Aorta (tissue), 5 donors: ENCODE data around the gene BTBD9. TPM values are rescaled to one million over a fixed set of nuclear protein-coding genes. Genes with fewer than 3 reads are reported as not detected.

Source experiments
- ATAC-seq: fragments of 200-7000 bp; cut with Tn5 transposase; one replicate; pipeline ENCODE4 v1.9.1; 2022; ENCODE audit warnings: moderate library complexity; ENCODE audit not compliant: low FRiP score
- DNase-seq, 2 donors: peaks; one replicate each; pipeline ENCODE4 v3.0.0-alpha.2; 2020
- H3K27ac ChIP-seq, 2 donors: one replicate each; pipeline ENCODE4 v1.5.1; 2013; ENCODE audit warnings: low read length in 2 of 2, mild to moderate bottlenecking in 2 of 2, moderate library complexity in 2 of 2, control low read depth in 1 of 2, inconsistent platforms in 1 of 2, low read depth in 1 of 2
- H3K27me3 ChIP-seq, 2 donors: one replicate each; pipeline ENCODE4 v1.6.1; 2013; ENCODE audit warnings: control low read depth in 1 of 2, low read length in 1 of 2, mild to moderate bottlenecking in 1 of 2, moderate library complexity in 1 of 2; ENCODE audit not compliant: insufficient read depth in 2 of 2, control insufficient read depth in 1 of 2
- H3K36me3 ChIP-seq, 2 donors: one replicate each; pipeline ENCODE4 v1.6.1; 2013; ENCODE audit warnings: control low read depth in 1 of 2, low read length in 1 of 2, mild to moderate bottlenecking in 1 of 2; ENCODE audit not compliant: insufficient read depth in 2 of 2, control insufficient read depth in 1 of 2
- H3K4me1 ChIP-seq, 2 donors: one replicate each; pipeline ENCODE4 v1.6.1; 2013; ENCODE audit warnings: low read length in 2 of 2, control low read depth in 1 of 2, mild to moderate bottlenecking in 1 of 2, moderate library complexity in 1 of 2; ENCODE audit not compliant: insufficient read depth in 2 of 2, control insufficient read depth in 1 of 2
- H3K4me3 ChIP-seq, 2 donors: one replicate each; pipeline ENCODE4 v1.5.1; 2013; ENCODE audit warnings: low read length in 2 of 2, control low read depth in 1 of 2, mild to moderate bottlenecking in 1 of 2
- H3K9me3 ChIP-seq: one replicate; pipeline ENCODE4 v1.6.1; 2013; ENCODE audit warnings: mild to moderate bottlenecking, low read length; ENCODE audit not compliant: control insufficient read depth
- WGBS, 2 donors: extraction: QIAGEN DNeasy Blood & Tissue Kit; methylation state at CpG; one replicate each; pipeline ENCODE4 v1.1.7; 2013; 5-methylcytosine and 5-hydroxymethylcytosine counted together
- intact Hi-C, 2 donors: fragments of 100-400 bp; cut with DNase I; formaldehyde crosslinking; loops; one replicate each; pipeline versions ENCODE4 v1.14.2 to v1.15.0; 2022
- polyA plus RNA-seq, 2 donors: library from polyadenylated mRNA; stranded (reverse); fragments of 200-250 nt; gene quantifications; one replicate each; pipeline ENCODE4 v1.2.3, GENCODE V29; 2013
- total RNA-seq, 2 donors: library from RNA; stranded (reverse); fragmentation: NEBNext Ultra II Directional; extraction: Animal tissue kit (Norgen Biotek cat#: 25700); gene quantifications; one replicate each; pipeline ENCODE4 v1.2.1, GENCODE V29; 2021
- donor health status: healthy with polysubstance abuse.
- donor health status: Bipolar disorder and iron deficiency.
- donor health status: DM: no; HTN: no; CAD: no.
- donor health status: DM: no; HTN: no; CAD: no.
- donor health status: DM: yes; HTN: yes; CAD: no.

BTBD9 gene
- total and polyA plus RNA-seq, 4 donors = 1.5 to 23.6 (median 12.4) TPM

- DNase-seq = no peak
- H3K36me3 ChIP-seq = no peaks in the 10 kb centered on the region
- intact Hi-C loops = no loop called here
- no peak overlapping the region for H3K4me3 ChIP-seq
- no peaks in the 10 kb centered on the region for H3K27me3 ChIP-seq
- H3K27ac ChIP-seq = no peak overlapping the region
- peaks cover 0 to 7% of the 10 kb centered on the region in 2 donors for H3K4me1 ChIP-seq
- ATAC-seq = no peak
- WGBS, 2 donors = 65 to 70% methylated on average over 5 of the region's 5 CpGs
- no peaks in the 10 kb centered on the region for H3K9me3 ChIP-seq
Observed at GRCh38 chr6:38505826-38506225, 133.9 kb downstream of the BTBD9 start.

DNA sequence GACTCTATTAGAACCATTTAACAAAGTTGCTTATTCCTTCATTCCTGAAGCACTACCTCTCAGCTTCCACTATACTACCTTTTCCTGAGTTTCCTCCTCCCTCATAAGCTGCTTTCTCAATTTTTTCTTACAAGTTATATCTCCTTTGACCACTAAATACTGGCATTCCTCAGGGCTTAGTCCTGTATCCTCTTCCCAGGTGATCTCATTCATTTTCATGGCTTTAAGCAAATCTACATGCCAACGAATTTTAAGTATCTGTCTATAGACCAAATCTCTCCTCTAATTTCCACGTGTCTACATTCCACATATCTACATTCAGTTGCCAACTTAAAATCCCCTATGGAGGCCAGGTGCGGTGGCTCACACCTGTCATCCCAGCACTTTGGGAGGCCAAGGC, 134.7 kb downstream of the BTBD9 start:
- Histone ChIP-seq H3K36me3 (no peaks in the 10 kb centered on the region), H3K9me3 (no peaks in the 10 kb centered on the region), H3K4me3 (no peak overlapping the region), H3K27me3 (no peaks in the 10 kb centered on the region), H3K4me1 (peaks cover 0 to 7% of the 10 kb centered on the region in 2 donors), H3K27ac (no peak overlapping the region)
- DNase-seq (no peak), ATAC-seq (no peak)
- intact Hi-C loops = no loop called here
- 91 to 95% methylated on average over 3 of the region's 3 CpGs for WGBS, 2 donors

- Histone ChIP-seq H3K36me3 (no peaks in the 10 kb centered on the region), H3K27ac (no peak overlapping the region), H3K4me1 (peaks cover 0 to 7% of the 10 kb centered on the region in 2 donors), H3K27me3 (no peaks in the 10 kb centered on the region), H3K9me3 (no peaks in the 10 kb centered on the region), H3K4me3 (no peak overlapping the region)
- ATAC-seq (no peak), DNase-seq (no peak)
- intact Hi-C loops = no loop called here
- WGBS, 2 donors = 84 to 88% methylated on average over 6 of the region's 6 CpGs
Observed at GRCh38 chr6:38503960-38504682, 135.6 kb downstream of the BTBD9 start.

- no peaks in the 10 kb centered on the region for H3K27me3 ChIP-seq
- H3K4me1 ChIP-seq = no peaks in the 10 kb centered on the region
- no peaks in the 10 kb centered on the region for H3K36me3 ChIP-seq
- no peaks in the 10 kb centered on the region for H3K9me3 ChIP-seq
- intact Hi-C loops = no loop called here
- ATAC-seq = no peak
- WGBS, 2 donors = 94% methylated on average over 5 of the region's 5 CpGs
- H3K27ac ChIP-seq = no peak overlapping the region
- DNase-seq = no peak
- no peak overlapping the region for H3K4me3 ChIP-seq
Observed at GRCh38 chr6:38503032-38503773, 136.5 kb downstream of the BTBD9 start.

DNA sequence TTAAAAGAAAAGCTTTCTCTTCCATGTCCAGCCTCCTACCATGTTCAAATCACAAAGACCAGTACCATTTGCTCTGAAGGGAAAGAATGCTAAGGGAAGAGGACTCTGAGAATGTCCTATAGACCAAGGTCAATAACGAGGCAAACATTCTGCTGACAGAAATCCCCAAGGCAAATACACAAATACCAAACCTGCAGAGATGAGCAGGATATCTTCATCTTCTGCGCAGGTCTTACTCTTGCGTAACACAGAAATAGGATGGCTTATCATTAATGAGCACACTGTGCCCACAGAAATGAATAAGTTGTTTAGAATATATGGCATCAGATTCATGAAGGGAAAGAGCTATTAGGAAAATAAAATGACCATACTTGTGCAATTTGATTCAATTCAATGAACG, 137.3 kb downstream of the BTBD9 start:
- Histone ChIP-seq H3K27ac (no peak overlapping the region), H3K27me3 (no peaks in the 10 kb centered on the region), H3K9me3 (no peaks in the 10 kb centered on the region), H3K36me3 (no peaks in the 10 kb centered on the region), H3K4me1 (no peaks in the 10 kb centered on the region), H3K4me3 (no peak overlapping the region)
- intact Hi-C loops = no loop called here
- ATAC-seq = no peak
- no peak for DNase-seq
- 94% methylated on average over 4 of the region's 4 CpGs for whole genome bisulfite sequencing, 2 donors

- intact Hi-C loops = no loop called here
- H3K36me3 ChIP-seq = no peaks in the 10 kb centered on the region
- no peaks in the 10 kb centered on the region for H3K27me3 ChIP-seq
- ATAC-seq (no peak), DNase-seq (no peak)
- H3K27ac ChIP-seq = no peak overlapping the region
- no peaks in the 10 kb centered on the region for H3K9me3 ChIP-seq
- H3K4me3 ChIP-seq = no peak overlapping the region
- WGBS, 2 donors = 41 to 99% methylated on average over 1 of the region's 1 CpG
- no peaks in the 10 kb centered on the region for H3K4me1 ChIP-seq
Observed at GRCh38 chr6:38501931-38502330, 137.8 kb downstream of the BTBD9 start.

GRCh38 chr6:38499529-38500096, 140.1 kb downstream of the BTBD9 start:
- Histone ChIP-seq H3K4me1 (no peaks in the 10 kb centered on the region), H3K4me3 (no peak overlapping the region), H3K36me3 (no peaks in the 10 kb centered on the region), H3K27me3 (no peaks in the 10 kb centered on the region), H3K27ac (no peak overlapping the region), H3K9me3 (no peaks in the 10 kb centered on the region)
- intact Hi-C loops = loop anchor here (10.0 kb wide), 2 partner anchors 705 to 805 kb away; partner anchors contain the start of gene MDGA1 (in 1 of the 2)
- no peak for DNase-seq
- no peak for ATAC-seq
- 65 to 72% methylated on average over 5 of the region's 5 CpGs for WGBS, 2 donors

DNA sequence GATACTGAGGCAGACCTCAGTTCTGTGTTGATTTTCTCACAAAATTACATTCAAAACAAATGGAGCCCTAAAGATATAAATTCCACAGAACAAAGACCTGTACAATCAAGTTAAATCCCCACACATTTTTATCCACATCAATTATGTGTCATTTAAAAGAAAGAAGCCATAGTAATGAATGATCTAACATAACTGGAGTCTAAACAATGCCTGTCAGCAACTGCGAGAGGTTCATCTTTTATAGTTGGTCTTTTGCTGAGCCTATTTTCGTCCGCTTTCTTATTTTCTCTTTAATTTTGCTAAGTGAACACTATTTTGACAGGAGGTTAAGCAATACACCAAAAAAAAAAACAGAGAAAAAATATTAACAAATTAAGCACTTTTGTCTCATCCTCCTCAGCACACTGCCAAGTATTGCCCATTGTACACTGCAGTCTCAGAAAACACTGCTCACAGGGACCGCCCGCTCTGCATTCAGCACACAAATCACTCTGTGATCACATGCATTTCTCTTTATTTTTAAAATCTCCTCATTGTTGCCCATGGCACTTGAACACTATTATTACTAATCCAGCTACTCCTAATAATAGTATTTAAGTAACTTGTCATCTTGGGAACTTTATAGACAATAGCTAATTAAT, 140.8 kb downstream of the BTBD9 start:
- intact Hi-C loops = loop anchor here (10.0 kb wide), 2 partner anchors 704 to 804 kb away; partner anchors contain the start of gene MDGA1 (in 1 of the 2)
- no peaks in the 10 kb centered on the region for H3K27me3 ChIP-seq
- no peak for DNase-seq
- H3K4me1 ChIP-seq = no peaks in the 10 kb centered on the region
- no peaks in the 10 kb centered on the region for H3K36me3 ChIP-seq
- H3K4me3 ChIP-seq = no peak overlapping the region
- no peaks in the 10 kb centered on the region for H3K9me3 ChIP-seq
- no peak overlapping the region for H3K27ac ChIP-seq
- ATAC-seq = no peak
- WGBS, 2 donors = 74 to 76% methylated on average over 5 of the region's 5 CpGs
